Measurements from ENCODE around the gene COLEC12. TPM values are rescaled to one million over a fixed set of nuclear protein-coding genes. Genes with fewer than 3 reads are reported as not detected.

Gene COLEC12
- total RNA-seq, 6 experiments from 2014 or later: 0.05 to 0.21 (median 0.15) TPM; not detected in 1

GRCh38 chr18:425106-425745, 75.3 kb downstream of the COLEC12 start:
- Mint-ChIP-seq H3K27ac (no peak overlapping the region), H3K36me3 (ENCODE audit: low read depth) (no peaks in the 10 kb centered on the region), H3K9me3 (no peaks in the 10 kb centered on the region), H3K4me3 (no peak overlapping the region), H3K4me1 (ENCODE audit: low read depth) (peaks cover 48% of the 10 kb centered on the region), H3K27me3 (ENCODE audit: insufficient read depth) (peaks cover 6% of the 10 kb centered on the region; the same call in 1 of the 2 replicates)
- no peak for TF ChIP-seq CTCF (IDR thresholded peaks at IDR 0.05)
- DNase-seq: no peak

- Mint-ChIP-seq H3K4me3 (no peak overlapping the region), H3K9me3 (no peaks in the 10 kb centered on the region), H3K27me3 (ENCODE audit: insufficient read depth) (peaks cover 6% of the 10 kb centered on the region; the same call in 1 of the 2 replicates), H3K4me1 (ENCODE audit: low read depth) (peaks cover 54% of the 10 kb centered on the region), H3K36me3 (ENCODE audit: low read depth) (no peaks in the 10 kb centered on the region), H3K27ac (no peak overlapping the region; the same call in 1 of the 2 replicates)
- no peak for TF ChIP-seq CTCF (IDR thresholded peaks at IDR 0.05)
- DNase-seq: no peak
Observed at GRCh38 chr18:424668-425067, 75.8 kb downstream of the COLEC12 start.

GRCh38 chr18:424071-424661, 76.3 kb downstream of the COLEC12 start:
- H3K27ac Mint-ChIP-seq: no peak overlapping the region
- no peak overlapping the region for H3K4me3 Mint-ChIP-seq
- H3K4me1 Mint-ChIP-seq (ENCODE audit: low read depth): peaks cover 56% of the 10 kb centered on the region
- H3K27me3 Mint-ChIP-seq (ENCODE audit: insufficient read depth): peaks cover 6% of the 10 kb centered on the region; the same call in 1 of the 2 replicates
- no peak for TF ChIP-seq CTCF (IDR thresholded peaks at IDR 0.05)
- no peaks in the 10 kb centered on the region for H3K9me3 Mint-ChIP-seq
- DNase-seq: no peak
- no peaks in the 10 kb centered on the region for H3K36me3 Mint-ChIP-seq (ENCODE audit: low read depth)

GRCh38 chr18:422966-423365, 77.5 kb downstream of the COLEC12 start:
- no peak for DNase-seq
- Mint-ChIP-seq H3K4me3 (no peak overlapping the region), H3K9me3 (no peaks in the 10 kb centered on the region), H3K4me1 (ENCODE audit: low read depth) (peaks cover 56% of the 10 kb centered on the region), H3K27me3 (ENCODE audit: insufficient read depth) (peaks cover 6% of the 10 kb centered on the region; the same call in 1 of the 2 replicates), H3K27ac (no peak overlapping the region), H3K36me3 (ENCODE audit: low read depth) (no peaks in the 10 kb centered on the region)
- TF ChIP-seq CTCF (IDR thresholded peaks at IDR 0.05): no peak

- Mint-ChIP-seq H3K27me3 (ENCODE audit: insufficient read depth) (peaks cover 6% of the 10 kb centered on the region; the same call in 1 of the 2 replicates), H3K36me3 (ENCODE audit: low read depth) (no peaks in the 10 kb centered on the region), H3K27ac (peak overlapping the region; percentile 82), H3K4me1 (ENCODE audit: low read depth) (peaks cover 59% of the 10 kb centered on the region), H3K9me3 (no peaks in the 10 kb centered on the region), H3K4me3 (peak overlapping the region; percentile 73)
- TF ChIP-seq CTCF (IDR thresholded peaks at IDR 0.05): no peak
- DNase-seq: peak; percentile 28
Observed at GRCh38 chr18:421247-422155, 79.0 kb downstream of the COLEC12 start.
